ENCODE data around the gene QKI. TPM values are rescaled to one million over a fixed set of nuclear protein-coding genes. Genes with fewer than 3 reads are reported as not detected.

The QKI gene
- total RNA-seq, 1 donor = 212 TPM

DNA sequence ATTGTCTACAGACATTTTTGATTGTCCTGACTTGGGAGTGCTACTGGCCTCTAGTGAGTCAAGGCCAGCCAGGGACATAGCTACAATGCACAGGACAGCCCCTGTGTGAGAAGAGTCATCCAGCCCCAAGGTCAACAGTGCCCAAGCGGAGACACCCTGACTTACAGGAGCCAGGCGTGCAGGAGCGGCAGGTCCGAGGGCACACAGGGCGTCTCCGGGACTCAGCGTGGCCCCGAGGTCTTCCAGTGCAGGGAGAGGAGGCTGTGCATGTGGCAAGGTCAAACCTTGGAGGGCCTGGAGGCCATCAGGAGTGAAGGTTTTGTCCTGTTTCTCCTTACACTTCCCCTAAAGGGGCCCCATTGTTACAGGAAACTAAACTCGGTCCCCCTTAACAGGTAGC, 41.3 kb upstream of the QKI start:
- H4K20me1 ChIP-seq (ENCODE audit: insufficient read depth, low read length) = no peaks in the 10 kb centered on the region
- no peak overlapping the region for H3K4me2 ChIP-seq (ENCODE audit: insufficient read depth, low read length)
- H3K36me3 ChIP-seq (ENCODE audit: insufficient read depth, low read length) = no peaks in the 10 kb centered on the region

DNA sequence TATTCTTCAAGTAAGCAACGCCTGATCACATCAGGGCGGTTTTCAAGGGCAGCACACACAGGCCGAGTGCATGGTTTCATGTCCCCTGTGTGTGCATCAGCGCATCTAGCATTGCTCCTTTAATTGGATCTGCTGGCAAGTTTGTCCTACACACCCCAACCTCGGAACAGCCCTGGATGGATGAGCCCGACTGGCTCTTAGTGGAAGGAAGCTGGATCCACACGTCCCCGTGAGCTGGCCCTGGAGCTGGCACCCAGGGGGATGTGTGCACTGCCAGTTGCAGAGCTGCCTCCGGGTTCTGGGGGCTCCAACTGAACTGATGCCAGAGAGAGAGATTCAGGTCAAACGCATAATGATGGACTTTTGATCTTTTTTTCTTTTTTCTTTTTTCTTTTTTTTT, 39.2 kb upstream of the QKI start:
- no peak for DNase-seq (ENCODE audit: insufficient read length, low spot score, missing footprints)
- Histone ChIP-seq H3K36me3 (ENCODE audit: insufficient read depth, low read length) (no peaks in the 10 kb centered on the region), H3K27ac (ENCODE audit: low read depth, low read length) (no peak overlapping the region), H3K4me3 (ENCODE audit: insufficient read depth, low read length) (no peak overlapping the region), H3K4me2 (ENCODE audit: insufficient read depth, low read length) (no peak overlapping the region), H3K4me1 (ENCODE audit: insufficient read depth, low read length) (no peaks in the 10 kb centered on the region), H4K20me1 (ENCODE audit: insufficient read depth, low read length) (no peaks in the 10 kb centered on the region), H3K9me3 (ENCODE audit: low read depth, low read length) (no peaks in the 10 kb centered on the region), H2AFZ (ENCODE audit: low read length) (no peak overlapping the region), H3K79me2 (ENCODE audit: insufficient read depth, low read length) (no peaks in the 10 kb centered on the region), H3K27me3 (ENCODE audit: insufficient read depth, low read length) (no peaks in the 10 kb centered on the region)
- TF ChIP-seq, protein P1, sequence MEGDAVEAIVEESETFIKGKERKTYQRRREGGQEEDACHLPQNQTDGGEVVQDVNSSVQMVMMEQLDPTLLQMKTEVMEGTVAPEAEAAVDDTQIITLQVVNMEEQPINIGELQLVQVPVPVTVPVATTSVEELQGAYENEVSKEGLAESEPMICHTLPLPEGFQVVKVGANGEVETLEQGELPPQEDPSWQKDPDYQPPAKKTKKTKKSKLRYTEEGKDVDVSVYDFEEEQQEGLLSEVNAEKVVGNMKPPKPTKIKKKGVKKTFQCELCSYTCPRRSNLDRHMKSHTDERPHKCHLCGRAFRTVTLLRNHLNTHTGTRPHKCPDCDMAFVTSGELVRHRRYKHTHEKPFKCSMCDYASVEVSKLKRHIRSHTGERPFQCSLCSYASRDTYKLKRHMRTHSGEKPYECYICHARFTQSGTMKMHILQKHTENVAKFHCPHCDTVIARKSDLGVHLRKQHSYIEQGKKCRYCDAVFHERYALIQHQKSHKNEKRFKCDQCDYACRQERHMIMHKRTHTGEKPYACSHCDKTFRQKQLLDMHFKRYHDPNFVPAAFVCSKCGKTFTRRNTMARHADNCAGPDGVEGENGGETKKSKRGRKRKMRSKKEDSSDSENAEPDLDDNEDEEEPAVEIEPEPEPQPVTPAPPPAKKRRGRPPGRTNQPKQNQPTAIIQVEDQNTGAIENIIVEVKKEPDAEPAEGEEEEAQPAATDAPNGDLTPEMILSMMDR (IDR thresholded peaks at IDR 0.05; ENCODE audit: extremely low read depth, low read depth, low read length) = no peak

More for the DNA sequence above, 41.3 kb upstream of the QKI start:
- no peaks in the 10 kb centered on the region for H3K79me2 ChIP-seq (ENCODE audit: insufficient read depth, low read length)
- no peak overlapping the region for H2AFZ ChIP-seq (ENCODE audit: low read length)
- no peaks in the 10 kb centered on the region for H3K9me3 ChIP-seq (ENCODE audit: low read depth, low read length)
- H3K27me3 ChIP-seq (ENCODE audit: insufficient read depth, low read length) = no peaks in the 10 kb centered on the region
- TF ChIP-seq, protein P1 (IDR thresholded peaks at IDR 0.05; ENCODE audit: extremely low read depth, low read depth, low read length) = no peak
- no peak for DNase-seq (ENCODE audit: insufficient read length, low spot score, missing footprints)
- no peak overlapping the region for H3K4me3 ChIP-seq (ENCODE audit: insufficient read depth, low read length)
- no peak overlapping the region for H3K27ac ChIP-seq (ENCODE audit: low read depth, low read length)
- H3K4me1 ChIP-seq (ENCODE audit: insufficient read depth, low read length) = no peaks in the 10 kb centered on the region

DNA sequence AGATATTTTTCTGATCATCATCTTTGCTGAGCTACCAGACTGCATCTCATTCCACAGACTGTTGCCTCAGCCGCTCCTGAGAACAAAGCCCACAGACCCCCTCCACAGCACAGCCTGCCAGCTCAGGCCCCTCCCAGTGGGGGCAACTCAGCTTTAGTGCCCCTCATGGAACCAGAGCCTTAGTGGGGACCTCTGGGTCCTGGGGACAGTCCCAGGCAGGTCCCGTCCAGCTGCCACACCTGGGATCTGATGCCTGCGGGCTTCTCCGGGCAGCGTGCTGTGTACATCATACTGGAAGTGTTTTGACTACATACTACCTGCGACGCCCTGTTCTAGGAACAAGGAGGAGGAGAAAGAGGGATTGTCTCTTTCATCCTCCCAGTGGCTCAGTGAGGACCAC, 38.3 kb upstream of the QKI start:
- TF ChIP-seq, protein P1 (IDR thresholded peaks at IDR 0.05; ENCODE audit: extremely low read depth, low read depth, low read length) = no peak
- H3K27me3 ChIP-seq (ENCODE audit: insufficient read depth, low read length) = no peaks in the 10 kb centered on the region
- no peak overlapping the region for H3K27ac ChIP-seq (ENCODE audit: low read depth, low read length)
- no peak overlapping the region for H3K4me2 ChIP-seq (ENCODE audit: insufficient read depth, low read length)
- H2AFZ ChIP-seq (ENCODE audit: low read length) = no peak overlapping the region
- H3K4me3 ChIP-seq (ENCODE audit: insufficient read depth, low read length) = no peak overlapping the region
- H3K4me1 ChIP-seq (ENCODE audit: insufficient read depth, low read length) = no peaks in the 10 kb centered on the region
- no peaks in the 10 kb centered on the region for H3K79me2 ChIP-seq (ENCODE audit: insufficient read depth, low read length)
- peak; percentile 85 for DNase-seq (ENCODE audit: insufficient read length, low spot score, missing footprints)
- no peaks in the 10 kb centered on the region for H3K36me3 ChIP-seq (ENCODE audit: insufficient read depth, low read length)
- no peaks in the 10 kb centered on the region for H3K9me3 ChIP-seq (ENCODE audit: low read depth, low read length)
- H4K20me1 ChIP-seq (ENCODE audit: insufficient read depth, low read length) = no peaks in the 10 kb centered on the region

DNA sequence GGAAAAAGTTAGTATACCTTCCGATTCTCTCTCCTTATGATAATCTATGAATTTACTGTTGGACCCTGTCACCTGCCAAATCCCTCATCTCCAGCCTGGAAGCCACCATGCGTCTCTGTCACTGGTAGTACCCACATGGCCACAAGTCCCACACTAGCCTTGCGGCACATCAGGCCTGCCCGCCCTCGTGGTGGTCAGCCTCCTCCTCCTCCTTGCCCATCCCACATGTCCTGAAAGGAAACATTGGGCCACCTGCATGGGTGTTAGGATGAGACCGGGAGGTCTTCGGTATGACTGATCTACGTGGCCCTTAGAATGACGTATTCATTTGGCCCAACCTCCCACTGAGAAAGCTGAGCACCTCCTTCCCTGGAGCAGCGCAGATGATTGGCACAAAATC, 37.0 kb upstream of the QKI start:
- no peak overlapping the region for H3K4me3 ChIP-seq (ENCODE audit: insufficient read depth, low read length)
- H3K9me3 ChIP-seq (ENCODE audit: low read depth, low read length) = no peaks in the 10 kb centered on the region
- no peaks in the 10 kb centered on the region for H3K4me1 ChIP-seq (ENCODE audit: insufficient read depth, low read length)
- no peaks in the 10 kb centered on the region for H3K79me2 ChIP-seq (ENCODE audit: insufficient read depth, low read length)
- no peak overlapping the region for H2AFZ ChIP-seq (ENCODE audit: low read length)
- no peak for DNase-seq (ENCODE audit: insufficient read length, low spot score, missing footprints)
- TF ChIP-seq, protein P1 (IDR thresholded peaks at IDR 0.05; ENCODE audit: extremely low read depth, low read depth, low read length) = no peak
- no peaks in the 10 kb centered on the region for H4K20me1 ChIP-seq (ENCODE audit: insufficient read depth, low read length)
- no peak overlapping the region for H3K4me2 ChIP-seq (ENCODE audit: insufficient read depth, low read length)
- no peaks in the 10 kb centered on the region for H3K36me3 ChIP-seq (ENCODE audit: insufficient read depth, low read length)
- H3K27ac ChIP-seq (ENCODE audit: low read depth, low read length) = no peak overlapping the region
- H3K27me3 ChIP-seq (ENCODE audit: insufficient read depth, low read length) = no peaks in the 10 kb centered on the region
